Right lobe of liver (tissue), 6 donors: Measurements from ENCODE around the gene USP9X. TPM values are rescaled to one million over a fixed set of nuclear protein-coding genes. Genes with fewer than 3 reads are reported as not detected.
"Not testable (repeated sequence)": the region's sequence is repeated elsewhere in the genome, so short reads cannot be mapped to it uniquely, and the experiment has no call there.

Experiments
- ATAC-seq, 4 donors: fragments of 200-7000 bp; cut with Tn5 transposase; one replicate each; pipeline ENCODE4 v1.9.1; 2020; ENCODE audit warnings: mild to moderate bottlenecking in 4 of 4, moderate library complexity in 4 of 4
- DNase-seq, 3 donors: peaks; one replicate each; pipeline ENCODE4 v3.0.0-alpha.2; 2020
- H3K27ac ChIP-seq, 3 donors: fragments of 200-600 bp; one replicate each; pipeline ENCODE4 v1.8.0; 2022
- H3K27me3 ChIP-seq, 2 donors: fragments of 200-600 bp; one replicate each; pipeline ENCODE4 v1.8.0; 2022
- H3K36me3 ChIP-seq, 4 donors: fragments of 200-600 bp; sonication (generic) in 1 of 4; one replicate each; pipeline versions ENCODE4 v1.5.1 to v1.8.0; 2017 to 2022; ENCODE audit warnings: control low read depth in 1 of 4
- H3K4me1 ChIP-seq, 4 donors: fragments of 200-600 bp; sonication (generic) in 1 of 4; one replicate each; pipeline versions ENCODE4 v1.5.1 to v1.8.0; 2017 to 2022; ENCODE audit warnings: control low read depth in 1 of 4
- H3K4me3 ChIP-seq, 3 donors: fragments of 200-600 bp; one replicate each; pipeline ENCODE4 v1.8.0; 2022
- H3K9me3 ChIP-seq, 4 donors: fragments of 200-600 bp; sonication (generic) in 1 of 4; one replicate each; pipeline versions ENCODE4 v1.5.1 to v1.8.0; 2017 to 2022; ENCODE audit warnings: control low read depth in 1 of 4
- CTCF ChIP-seq, 4 donors: fragments of 200-600 bp in 3 of 4; fragments of 450-650 bp in 1 of 4; IDR thresholded peaks; one replicate each; pipeline versions ENCODE4 v1.5.1 to v1.8.0; 2016 to 2022; ENCODE audit warnings: antibody characterized with exemption in 4 of 4, mild to moderate bottlenecking in 2 of 4
- POLR2A ChIP-seq: fragments of 450-650 bp; IDR thresholded peaks from one replicate; pipeline ENCODE4 v1.6.1; 2017; ENCODE audit warnings: antibody characterized with exemption, mild to moderate bottlenecking
- whole genome bisulfite sequencing: methylation state at CpG from one replicate; pipeline ENCODE4 v1.1.6; 2018; ENCODE audit warnings: low coverage, low lambda C conversion rate; ENCODE audit not compliant: insufficient coverage; ENCODE audit errors: missing lambda C conversion rate; 5-methylcytosine and 5-hydroxymethylcytosine counted together
- intact Hi-C, 2 donors: fragments of 100-400 bp; cut with DNase I; formaldehyde crosslinking; loops; one replicate each; pipeline versions ENCODE4 v1.11.2 to v1.14.1; 2022
- total RNA-seq, 6 experiments: library from RNA; depleted of rRNA in 2 of 6; stranded (reverse); fragments of >200 nt in 2 of 6; fragmentation: NEBNext Ultra II Directional in 3 of 6; extraction: Animal tissue kit (Norgen Biotek cat#: 25700) in 3 of 6; gene quantifications; one replicate each; pipeline versions ENCODE4 v1.1.0 to v1.2.4, GENCODE V29; 2016 to 2023
- donor health status: DM: no; HTN: yes; CAD: no.
- donor health status: DM: no; HTN: no; CAD: no.
- donor health status: DM: no; HTN: no; CAD: no.
- donor health status: DM: no; HTN: yes; CAD: no.
- donor health status: DM: no; HTN: yes; CAD: no.

Gene USP9X
- total RNA-seq, 6 experiments from 2014 or later = 53.5 to 76.2 (median 63.1) TPM

GRCh38 chrX:41105005-41105404 lies 19.8 kb downstream of the USP9X start:
- peaks cover 0 to 39% (median 5%) of the 10 kb centered on the region in 4 donors for H3K4me1 ChIP-seq
- intact Hi-C loops = no loop called here
- no peaks in the 10 kb centered on the region for H3K27me3 ChIP-seq
- TF ChIP-seq CTCF (IDR thresholded peaks at IDR 0.05) (no peak), POLR2A (no peak)
- H3K4me3 ChIP-seq = no peak overlapping the region
- DNase-seq (no peak), ATAC-seq (no peak)
- no peaks in the 10 kb centered on the region for H3K36me3 ChIP-seq
- no peak overlapping the region for H3K27ac ChIP-seq
- 75% methylated on average over 2 of the region's 2 CpGs for WGBS
- no peaks in the 10 kb centered on the region for H3K9me3 ChIP-seq

DNA sequence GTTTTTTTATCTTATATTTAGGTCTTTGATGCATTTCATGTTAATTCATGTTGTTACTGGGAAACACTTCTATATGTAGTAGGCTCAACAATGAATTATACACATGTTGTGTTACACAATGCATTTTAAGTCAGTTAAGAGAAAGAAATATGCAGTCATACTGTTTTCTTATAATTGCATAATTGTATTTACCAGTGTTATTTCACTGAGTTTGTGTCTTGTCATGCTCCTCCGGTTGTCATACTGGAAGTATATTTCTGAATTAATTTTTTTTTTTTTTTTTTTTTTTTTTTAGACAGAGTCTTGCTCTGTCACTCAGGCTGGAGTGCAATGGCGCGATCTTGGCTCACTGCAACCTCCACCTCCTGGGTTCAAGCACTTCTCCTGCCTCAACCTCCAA lies 21.0 kb downstream of the USP9X start:
- peaks cover 0 to 44% (median 6%) of the 10 kb centered on the region in 4 donors for H3K4me1 ChIP-seq
- DNase-seq, intact Hi-C loops, H3K4me3 ChIP-seq, H3K36me3 ChIP-seq, H3K27ac ChIP-seq, ATAC-seq, H3K27me3 ChIP-seq, H3K9me3 ChIP-seq: not testable (repeated sequence)
- 80% methylated on average over 1 of the region's 3 CpGs for WGBS

DNA sequence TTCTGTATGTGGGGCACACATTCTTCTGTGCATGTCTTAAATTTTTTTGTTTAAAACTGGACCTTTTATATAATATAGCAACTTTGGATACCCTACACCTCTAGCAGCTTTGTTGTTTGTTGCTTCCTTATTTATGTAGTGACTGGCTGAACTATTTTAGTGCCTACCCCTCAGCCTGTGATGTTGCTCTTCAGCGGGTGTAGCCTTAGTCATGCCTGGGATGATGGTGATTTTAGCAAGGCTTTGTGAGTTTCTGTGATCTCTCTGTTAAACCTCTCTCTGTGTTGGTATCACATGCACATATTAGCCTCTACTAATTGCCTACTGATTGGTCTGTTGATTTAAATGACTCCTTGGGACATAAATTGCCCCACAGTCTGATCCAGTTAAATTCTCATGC lies 22.8 kb downstream of the USP9X start:
- TF ChIP-seq POLR2A = no peak
- ATAC-seq = peak in 1 of 4 donors; percentile 20

GRCh38 chrX:41108463-41109205 lies 23.4 kb downstream of the USP9X start:
- TF ChIP-seq CTCF (IDR thresholded peaks at IDR 0.05) (no peak), POLR2A (no peak)
- H3K4me3 ChIP-seq = no peak overlapping the region
- intact Hi-C loops = no loop called here
- no peaks in the 10 kb centered on the region for H3K9me3 ChIP-seq
- ATAC-seq (peak; percentile 15 to 55 (median 34)), DNase-seq (no peak)
- H3K4me1 ChIP-seq = peaks cover 0 to 31% (median 6%) of the 10 kb centered on the region in 4 donors
- WGBS = 67% methylated on average over 5 of the region's 5 CpGs
- H3K36me3 ChIP-seq = no peaks in the 10 kb centered on the region
- no peaks in the 10 kb centered on the region for H3K27me3 ChIP-seq
- no peak overlapping the region for H3K27ac ChIP-seq

More for the DNA sequence above, 22.8 kb downstream of the USP9X start:
- Histone ChIP-seq H3K27me3 (no peaks in the 10 kb centered on the region), H3K9me3 (no peaks in the 10 kb centered on the region), H3K4me3 (no peak overlapping the region), H3K27ac (no peak overlapping the region), H3K4me1 (peaks cover 0 to 35% (median 6%) of the 10 kb centered on the region in 4 donors), H3K36me3 (no peaks in the 10 kb centered on the region)
- intact Hi-C loops = no loop called here
- WGBS = 64% methylated on average over 1 of the region's 1 CpG
- no peak for DNase-seq

- intact Hi-C loops = loop anchor here in 1 of 2 donors (10.0 kb wide), 1 partner anchor 236 kb away; no protein-coding TSS in a partner anchor
- no peak overlapping the region for H3K4me3 ChIP-seq
- H3K27ac ChIP-seq = no peak overlapping the region
- ATAC-seq (no peak), DNase-seq (no peak)
- H3K36me3 ChIP-seq = no peaks in the 10 kb centered on the region
- H3K9me3 ChIP-seq = no peaks in the 10 kb centered on the region
- peaks cover 0 to 28% (median 10%) of the 10 kb centered on the region in 4 donors for H3K4me1 ChIP-seq
- H3K27me3 ChIP-seq = no peaks in the 10 kb centered on the region
- TF ChIP-seq CTCF (IDR thresholded peaks at IDR 0.05) (no peak), POLR2A (no peak)
- 54% methylated on average over 6 of the region's 7 CpGs for WGBS
These were observed 25.8 kb downstream of the USP9X start for GRCh38 chrX:41110801-41111625.
